Urinary bladder (tissue), 4 donors: ENCODE data around the gene DYNLRB1. TPM values are rescaled to one million over a fixed set of nuclear protein-coding genes. Genes with fewer than 3 reads are reported as not detected.

ENCODE experiments used
- DNase-seq: peaks from one replicate; pipeline ENCODE4 v3.0.0-alpha.2; 2015; ENCODE audit errors: extremely low spot score
- H3K27ac ChIP-seq: one replicate; pipeline ENCODE4 v1.5.1; 2013; ENCODE audit warnings: low read depth, mild to moderate bottlenecking, moderate library complexity
- H3K36me3 ChIP-seq: one replicate; pipeline ENCODE4 v1.6.1; 2013; ENCODE audit warnings: mild to moderate bottlenecking, moderate library complexity; ENCODE audit not compliant: insufficient read depth
- H3K4me1 ChIP-seq: one replicate; pipeline ENCODE4 v1.6.1; 2013; ENCODE audit warnings: mild to moderate bottlenecking, moderate library complexity; ENCODE audit not compliant: insufficient read depth
- H3K4me3 ChIP-seq: one replicate; pipeline ENCODE4 v1.5.1; 2013; ENCODE audit warnings: low read depth, low read length
- WGBS: extraction: QIAGEN DNeasy Blood & Tissue Kit; methylation state at CpG from one replicate; pipeline ENCODE4 v1.1.7; 2013; 5-methylcytosine and 5-hydroxymethylcytosine counted together
- polyA plus RNA-seq: library from polyadenylated mRNA; stranded (reverse); fragments of 200-250 nt; gene quantifications from one replicate; pipeline ENCODE4 v1.2.3, GENCODE V29; 2013
- total RNA-seq: library from RNA; depleted of rRNA; stranded (reverse); fragments of >200 nt; gene quantifications from one replicate; pipeline ENCODE4 v1.2.3, GENCODE V29; 2014
- donor health status: healthy with polysubstance abuse.
- donor health status: healthy.

DYNLRB1 gene
- total and polyA plus RNA-seq, 2 donors = 36.2 to 248 TPM

- Histone ChIP-seq H3K4me1 (no peaks in the 10 kb centered on the region), H3K27ac (no peak overlapping the region), H3K36me3 (no peaks in the 10 kb centered on the region), H3K4me3 (no peak overlapping the region)
- no peak for DNase-seq
- 98% methylated on average over 4 of the region's 4 CpGs for WGBS
These were observed 60.8 kb downstream of the DYNLRB1 start for GRCh38 chr20:34577061-34577460.

DNA sequence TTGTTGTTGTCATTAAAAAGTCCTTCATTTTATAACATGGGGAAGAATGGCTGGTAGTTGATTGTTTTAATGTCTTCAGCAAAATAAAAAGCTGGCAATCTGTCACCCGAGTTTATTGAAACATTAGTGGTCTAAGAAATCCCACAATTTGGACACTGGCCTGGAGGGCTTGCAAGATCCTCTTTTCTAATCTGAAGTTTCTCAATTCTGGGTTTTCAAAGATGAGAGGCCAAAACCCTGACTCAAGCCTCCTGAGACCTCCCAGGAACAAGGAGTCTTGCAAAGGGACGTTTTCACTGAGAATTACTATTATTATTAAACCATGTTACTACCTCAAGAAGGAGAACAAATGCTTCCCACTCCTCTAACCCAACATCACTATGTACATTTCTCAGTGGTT, 61.8 kb downstream of the DYNLRB1 start:
- Histone ChIP-seq H3K4me3 (no peak overlapping the region), H3K4me1 (no peaks in the 10 kb centered on the region), H3K27ac (no peak overlapping the region), H3K36me3 (no peaks in the 10 kb centered on the region)
- 55% methylated on average over 2 of the region's 2 CpGs for WGBS
- no peak for DNase-seq

- Histone ChIP-seq H3K27ac (no peak overlapping the region), H3K4me3 (no peak overlapping the region), H3K36me3 (no peaks in the 10 kb centered on the region), H3K4me1 (no peaks in the 10 kb centered on the region)
- no peak for DNase-seq
- WGBS = 77% methylated on average over 6 of the region's 6 CpGs
These were observed 62.3 kb downstream of the DYNLRB1 start for GRCh38 chr20:34578521-34578920.

GRCh38 chr20:34579191-34579978, 63.2 kb downstream of the DYNLRB1 start:
- no peak overlapping the region for H3K4me3 ChIP-seq
- H3K36me3 ChIP-seq = no peaks in the 10 kb centered on the region
- no peak for DNase-seq
- H3K27ac ChIP-seq = no peak overlapping the region
- 66% methylated on average over 11 of the region's 11 CpGs for whole genome bisulfite sequencing
- no peaks in the 10 kb centered on the region for H3K4me1 ChIP-seq

DNA sequence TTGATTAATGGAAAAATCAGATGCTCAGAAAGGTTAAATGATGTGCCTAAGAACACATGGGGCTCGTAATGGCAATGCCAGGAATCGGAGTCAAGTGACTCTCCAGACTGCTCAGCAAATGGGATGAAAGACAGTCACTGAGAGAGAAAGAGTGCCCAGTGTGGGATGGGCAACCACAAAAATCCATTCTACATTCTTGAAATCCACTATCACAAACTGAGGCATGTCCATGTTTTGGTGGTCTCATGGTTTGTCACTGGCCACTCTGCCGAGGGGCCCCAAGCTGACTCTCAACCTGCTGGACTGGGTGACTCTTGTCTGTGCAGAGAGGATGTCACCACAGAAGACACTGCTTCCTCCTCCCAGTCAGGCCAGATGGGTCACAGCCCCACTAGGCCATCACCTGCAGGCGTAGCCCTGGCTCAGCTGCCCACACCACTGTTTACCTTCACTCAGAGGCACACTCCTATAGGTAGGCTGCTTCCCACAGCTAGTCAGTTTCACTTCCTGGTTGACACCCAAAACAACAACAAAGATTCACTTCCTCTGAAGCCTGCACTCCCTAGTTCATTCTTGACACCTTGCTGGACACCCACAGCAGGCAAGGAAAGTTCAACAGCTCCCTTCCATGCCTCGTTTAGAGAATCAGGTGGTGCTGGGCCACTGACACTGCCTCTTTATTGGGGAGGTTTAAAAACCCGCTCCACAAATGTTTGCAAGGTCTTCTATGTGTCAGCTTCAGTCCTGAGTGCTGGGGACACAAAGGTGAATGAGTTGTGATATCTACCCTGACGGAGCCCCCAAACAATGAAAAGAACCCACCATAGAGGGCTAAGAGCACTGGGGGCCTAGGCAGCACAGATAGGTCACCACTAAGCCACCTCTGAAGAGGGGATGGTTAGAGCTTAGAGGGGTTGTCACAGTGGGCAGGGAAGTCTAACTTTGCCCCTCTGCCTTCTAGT, 64.0 kb downstream of the DYNLRB1 start:
- H3K36me3 ChIP-seq = no peaks in the 10 kb centered on the region
- WGBS = 90% methylated on average over 7 of the region's 7 CpGs
- no peaks in the 10 kb centered on the region for H3K4me1 ChIP-seq
- no peak overlapping the region for H3K27ac ChIP-seq
- DNase-seq = no peak
- H3K4me3 ChIP-seq = no peak overlapping the region

DNA sequence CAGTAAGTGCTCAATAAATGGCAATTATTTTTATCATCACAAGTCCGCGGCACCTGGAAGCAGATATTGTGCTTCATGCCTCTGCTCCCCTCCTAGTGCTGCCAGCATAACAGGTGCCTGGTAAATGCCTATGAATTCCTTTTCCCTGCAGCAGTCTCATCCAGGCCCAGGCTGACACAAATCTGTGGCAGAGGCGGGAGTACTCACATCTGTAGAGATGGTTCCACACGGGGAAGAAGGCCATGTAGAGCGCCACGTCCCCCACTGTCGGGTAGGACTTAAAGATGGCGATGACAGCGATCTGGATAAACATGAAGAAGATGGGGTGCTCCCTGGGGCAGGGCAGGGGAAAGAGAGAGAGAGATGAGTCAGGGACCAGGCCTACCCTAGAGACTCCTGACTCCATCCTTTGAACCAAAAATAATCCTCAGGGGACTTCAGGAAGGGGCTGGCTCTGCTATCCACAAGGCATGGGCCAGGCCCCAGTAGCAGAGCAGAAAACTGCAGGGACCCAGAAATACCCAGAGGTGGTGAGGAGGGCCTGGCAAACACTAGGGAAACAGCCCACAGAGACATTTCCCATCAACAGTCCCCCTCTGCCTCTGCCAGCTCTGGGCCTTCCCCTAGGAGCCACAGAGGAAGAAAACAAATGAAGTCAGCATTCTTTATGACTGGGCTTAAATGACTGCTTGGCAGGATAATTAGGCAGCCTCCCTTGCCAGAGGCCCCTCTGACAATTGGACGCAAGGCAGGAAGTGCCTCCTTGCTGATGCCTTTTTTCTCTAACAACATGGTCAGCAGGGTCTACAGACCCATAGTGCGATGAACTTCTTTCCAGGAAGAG, 65.3 kb downstream of the DYNLRB1 start:
- Histone ChIP-seq H3K27ac (peak overlapping the region; percentile 63), H3K4me1 (no peaks in the 10 kb centered on the region), H3K4me3 (no peak overlapping the region), H3K36me3 (no peaks in the 10 kb centered on the region)
- DNase-seq = no peak
- WGBS = 79% methylated on average over 11 of the region's 11 CpGs

DNA sequence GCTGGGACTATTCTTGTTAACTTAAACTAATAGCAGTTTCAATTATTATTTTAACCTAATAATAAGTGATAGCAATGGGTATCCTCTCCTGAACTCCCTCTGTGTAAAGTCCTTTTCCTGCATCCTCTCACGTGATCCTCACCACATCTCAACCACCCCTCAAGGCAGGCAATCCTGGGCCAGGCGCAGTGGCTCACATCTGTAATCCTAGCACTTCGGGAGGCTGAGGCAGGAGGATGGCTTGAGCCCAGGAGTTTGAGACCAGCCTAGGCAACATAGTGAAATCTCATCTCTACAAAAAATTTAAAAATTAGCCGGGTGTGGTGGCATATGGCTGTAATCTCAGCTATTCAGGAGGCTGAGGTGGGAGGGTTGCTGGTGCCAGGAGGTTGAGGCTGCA, 66.0 kb downstream of the DYNLRB1 start:
- 78% methylated on average over 4 of the region's 4 CpGs for WGBS
- H3K4me3 ChIP-seq = no peak overlapping the region
- DNase-seq = no peak
- no peak overlapping the region for H3K27ac ChIP-seq
- no peaks in the 10 kb centered on the region for H3K4me1 ChIP-seq
- no peaks in the 10 kb centered on the region for H3K36me3 ChIP-seq

GRCh38 chr20:34582911-34583310, 66.7 kb downstream of the DYNLRB1 start:
- Histone ChIP-seq H3K4me1 (no peaks in the 10 kb centered on the region), H3K36me3 (no peaks in the 10 kb centered on the region), H3K27ac (no peak overlapping the region), H3K4me3 (no peak overlapping the region)
- no peak for DNase-seq
- WGBS = 85% methylated on average over 4 of the region's 4 CpGs

DNA sequence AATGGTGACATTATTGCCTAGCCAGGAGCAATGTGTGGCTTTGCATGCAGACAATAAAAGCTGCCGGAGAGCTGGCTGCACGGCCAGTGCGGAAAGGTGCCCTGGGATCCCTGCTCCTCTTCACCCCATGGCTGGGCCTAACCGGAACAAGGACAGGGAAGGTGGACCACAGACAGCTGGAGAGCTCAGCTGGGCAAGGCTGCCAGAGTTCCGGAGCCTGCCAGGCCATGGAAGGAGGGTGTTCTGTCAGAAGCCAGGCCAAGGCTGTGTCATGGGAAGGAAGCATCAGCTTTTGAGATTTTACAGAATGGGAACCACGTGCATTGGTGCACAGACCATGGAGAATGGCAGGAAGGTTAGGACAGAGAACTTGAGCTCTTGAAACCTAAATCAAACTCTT, 67.3 kb downstream of the DYNLRB1 start:
- no peak for DNase-seq
- 75% methylated on average over 6 of the region's 6 CpGs for WGBS
- no peak overlapping the region for H3K4me3 ChIP-seq
- no peaks in the 10 kb centered on the region for H3K4me1 ChIP-seq
- H3K27ac ChIP-seq = no peak overlapping the region
- no peaks in the 10 kb centered on the region for H3K36me3 ChIP-seq

DNA sequence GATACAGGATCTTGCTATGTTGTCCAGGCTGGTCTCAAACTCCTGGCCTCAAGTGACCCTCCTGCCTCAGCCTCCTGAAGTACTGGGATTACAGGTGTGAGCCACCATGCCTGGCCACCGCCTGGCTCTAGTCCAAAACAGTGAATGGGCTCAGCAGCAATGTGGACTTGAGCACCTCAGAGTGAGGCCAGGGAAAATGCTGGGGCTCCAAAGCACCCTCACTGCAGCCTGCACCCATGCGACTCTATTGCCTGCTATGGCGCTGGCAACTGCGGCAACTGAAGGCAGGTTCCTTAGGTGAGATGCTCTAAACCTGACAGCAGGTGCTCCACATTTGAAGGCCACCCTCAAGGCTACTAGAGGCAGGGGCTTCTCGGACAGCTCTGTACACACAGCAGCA, 68.8 kb downstream of the DYNLRB1 start:
- WGBS = 98% methylated on average over 5 of the region's 5 CpGs
- H3K4me1 ChIP-seq = no peaks in the 10 kb centered on the region
- H3K36me3 ChIP-seq = no peaks in the 10 kb centered on the region
- no peak for DNase-seq
- no peak overlapping the region for H3K27ac ChIP-seq
- no peak overlapping the region for H3K4me3 ChIP-seq

- Histone ChIP-seq H3K27ac (no peak overlapping the region), H3K36me3 (no peaks in the 10 kb centered on the region), H3K4me1 (no peaks in the 10 kb centered on the region), H3K4me3 (no peak overlapping the region)
- WGBS = 88% methylated on average over 9 of the region's 9 CpGs
- DNase-seq = no peak
These were observed 70.4 kb downstream of the DYNLRB1 start for GRCh38 chr20:34586488-34587163.
